SJSA1 (cell line): ENCODE measurements around the gene LDHAL6B. TPM values are rescaled to one million over a fixed set of nuclear protein-coding genes. Genes with fewer than 3 reads are reported as not detected.

Experiments used
- DNase-seq, 2 experiments: peaks; one replicate each; pipeline ENCODE4 v3.0.0-alpha.2; 2015 to 2020; ENCODE audit warnings: low spot score in 2 of 2, low read depth in 1 of 2
- H3K27ac ChIP-seq: fragments of 250-450 bp; sonication (Bioruptor Pico); 2 replicates; pipeline ENCODE4 v1.5.1; 2020; ENCODE audit warnings: mild to moderate bottlenecking, moderate library complexity
- H3K27me3 ChIP-seq: fragments of 250-450 bp; sonication (Bioruptor Pico); replicated peaks from 2 replicates; pipeline ENCODE4 v1.5.1; 2020; ENCODE audit warnings: mild to moderate bottlenecking, moderate library complexity
- H3K36me3 ChIP-seq: fragments of 250-450 bp; sonication (Bioruptor Pico); 2 replicates; pipeline ENCODE4 v1.5.1; 2020; ENCODE audit warnings: mild to moderate bottlenecking
- H3K4me1 ChIP-seq: fragments of 250-450 bp; sonication (Bioruptor Pico); replicated peaks from 2 replicates; pipeline ENCODE4 v1.6.1; 2021; ENCODE audit warnings: mild to moderate bottlenecking
- H3K4me3 ChIP-seq: fragments of 250-450 bp; sonication (Bioruptor Pico); 2 replicates; pipeline ENCODE4 v1.5.1; 2020; ENCODE audit warnings: mild to moderate bottlenecking
- H3K9me3 ChIP-seq: fragments of 250-450 bp; sonication (Bioruptor Pico); replicated peaks from 2 replicates; pipeline ENCODE4 v1.5.1; 2020; ENCODE audit warnings: mild to moderate bottlenecking
- total RNA-seq: library from RNA; depleted of rRNA; stranded (reverse); fragments of >200 nt; shearing (Covaris generic); gene quantifications from 2 replicates; pipeline ENCODE4 v1.2.3, GENCODE V29; 2014

Gene LDHAL6B
- total RNA-seq, 1 experiment from 2014 or later = not detected

DNA sequence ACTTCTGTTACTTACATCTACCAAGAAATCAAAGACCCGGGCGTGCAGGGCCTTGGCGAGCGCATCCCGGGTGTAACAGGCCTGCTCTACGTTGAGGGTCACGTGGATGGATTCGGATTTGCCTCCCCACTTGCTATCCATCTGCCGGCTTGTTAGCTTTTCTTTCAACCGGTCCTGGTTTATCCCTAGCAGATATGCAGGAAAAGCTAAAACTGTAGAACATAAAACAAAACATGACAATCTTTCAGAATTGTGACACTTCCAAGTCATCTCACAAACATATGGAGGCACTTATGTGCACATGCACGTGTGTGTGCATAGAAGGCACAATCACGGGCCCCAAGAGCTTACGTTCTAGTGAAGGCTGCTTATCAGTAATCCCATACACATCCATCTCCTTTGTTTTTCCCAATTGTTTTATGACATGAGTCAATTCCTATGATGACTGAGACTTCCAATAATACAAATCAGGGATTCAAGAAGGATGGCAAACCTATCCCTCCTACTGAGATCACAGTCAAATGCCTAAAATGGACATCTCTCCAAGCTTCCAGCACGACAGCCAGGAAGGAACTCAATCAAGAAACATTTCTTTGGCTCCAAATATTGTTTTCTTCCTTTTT, 11.3 kb downstream of the LDHAL6B start:
- no peak for DNase-seq
- no peaks in the 10 kb centered on the region for H3K9me3 ChIP-seq
- no peak overlapping the region for H3K4me3 ChIP-seq
- H3K4me1 ChIP-seq = peaks cover 18% of the 10 kb centered on the region
- peaks cover 64% of the 10 kb centered on the region for H3K36me3 ChIP-seq
- no peaks in the 10 kb centered on the region for H3K27me3 ChIP-seq
- H3K27ac ChIP-seq = no peak overlapping the region

GRCh38 chr15:59218710-59219109, 12.1 kb downstream of the LDHAL6B start:
- Histone ChIP-seq H3K27me3 (no peaks in the 10 kb centered on the region), H3K4me1 (peaks cover 19% of the 10 kb centered on the region), H3K9me3 (no peaks in the 10 kb centered on the region), H3K4me3 (no peak overlapping the region), H3K36me3 (peaks cover 67% of the 10 kb centered on the region), H3K27ac (no peak overlapping the region)
- DNase-seq = no peak

- no peaks in the 10 kb centered on the region for H3K9me3 ChIP-seq
- H3K36me3 ChIP-seq = peaks cover 63% of the 10 kb centered on the region
- H3K4me1 ChIP-seq = peaks cover 26% of the 10 kb centered on the region
- H3K27ac ChIP-seq = peak overlapping the region; percentile 77
- H3K27me3 ChIP-seq = no peaks in the 10 kb centered on the region
- H3K4me3 ChIP-seq = no peak overlapping the region
- DNase-seq = peak; percentile 62 to 82
Measured at GRCh38 chr15:59221511-59222505, 15.2 kb downstream of the LDHAL6B start.

- no peaks in the 10 kb centered on the region for H3K27me3 ChIP-seq
- peaks cover 36% of the 10 kb centered on the region for H3K4me1 ChIP-seq
- no peak overlapping the region for H3K4me3 ChIP-seq
- no peak for DNase-seq
- H3K9me3 ChIP-seq = no peaks in the 10 kb centered on the region; the same call in 1 of the 2 replicates
- peak overlapping the region; percentile 77 for H3K27ac ChIP-seq
- peaks cover 68% of the 10 kb centered on the region for H3K36me3 ChIP-seq
Measured at GRCh38 chr15:59222906-59223550, 16.4 kb downstream of the LDHAL6B start.

DNA sequence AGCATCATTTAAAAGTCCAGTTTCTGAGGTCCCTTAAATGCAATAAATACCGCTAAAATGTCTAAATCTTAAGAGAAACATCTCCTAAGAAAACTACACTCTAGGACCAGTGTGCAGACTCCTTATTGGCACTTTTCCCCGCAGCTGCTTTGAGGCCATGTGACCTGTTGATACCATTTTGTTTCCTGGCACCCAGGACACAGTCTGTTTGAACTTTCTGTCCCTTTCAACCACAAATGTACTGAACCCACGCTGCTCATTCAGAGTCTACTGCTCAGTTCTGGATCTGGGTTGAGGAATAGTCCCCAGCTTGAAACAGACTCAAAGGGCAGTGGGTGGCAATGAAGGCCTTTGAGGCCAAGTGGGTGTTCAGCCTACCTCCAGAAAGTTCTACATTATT, 17.1 kb downstream of the LDHAL6B start:
- H3K27me3 ChIP-seq = no peaks in the 10 kb centered on the region
- H3K9me3 ChIP-seq = no peaks in the 10 kb centered on the region; the same call in 1 of the 2 replicates
- peaks cover 36% of the 10 kb centered on the region for H3K4me1 ChIP-seq
- DNase-seq = no peak
- no peak overlapping the region for H3K27ac ChIP-seq
- H3K36me3 ChIP-seq = peaks cover 63% of the 10 kb centered on the region
- H3K4me3 ChIP-seq = no peak overlapping the region

DNA sequence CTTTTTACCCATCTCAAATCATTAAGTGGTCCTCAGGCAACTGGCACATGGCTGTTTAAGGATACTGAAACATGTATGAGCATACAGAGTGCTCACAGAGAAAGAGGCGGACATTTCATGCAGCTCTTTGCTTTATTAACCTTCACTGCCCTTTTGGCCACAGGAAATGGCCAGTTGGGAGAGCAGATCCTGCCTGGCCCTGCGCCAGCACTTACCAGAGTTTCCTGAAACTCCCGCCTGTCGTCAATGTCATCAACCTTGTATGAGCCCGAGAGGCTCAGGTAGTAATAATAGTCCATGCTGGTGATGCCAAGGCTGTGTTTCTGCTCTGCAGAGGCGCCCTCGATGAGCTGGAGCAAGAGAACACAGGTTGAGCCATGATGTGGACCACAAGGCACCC, 17.8 kb downstream of the LDHAL6B start:
- no peak for DNase-seq
- H3K27ac ChIP-seq = no peak overlapping the region
- no peaks in the 10 kb centered on the region for H3K27me3 ChIP-seq
- H3K36me3 ChIP-seq = peaks cover 61% of the 10 kb centered on the region
- peaks cover 36% of the 10 kb centered on the region for H3K4me1 ChIP-seq
- H3K4me3 ChIP-seq = no peak overlapping the region
- H3K9me3 ChIP-seq = no peaks in the 10 kb centered on the region; the same call in 1 of the 2 replicates

DNA sequence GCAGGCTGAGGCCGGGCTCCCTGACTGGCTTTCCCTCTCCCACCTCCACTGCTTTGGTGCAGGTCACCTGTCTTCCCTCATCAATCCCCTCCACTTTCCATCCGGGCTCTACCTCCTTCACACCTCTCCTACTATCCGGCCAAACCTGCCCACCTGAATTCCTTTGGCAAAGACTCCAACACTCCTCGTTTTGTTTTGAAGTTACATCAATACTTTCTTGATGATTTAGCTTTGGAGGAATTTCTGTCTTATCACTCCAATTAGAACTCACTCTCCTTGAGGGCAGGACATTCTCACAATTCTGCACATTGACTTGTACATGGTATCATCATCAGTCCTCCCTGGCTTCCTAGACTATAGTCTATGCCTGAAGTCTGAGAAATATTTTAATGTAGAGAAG, 20.4 kb downstream of the LDHAL6B start:
- no peaks in the 10 kb centered on the region for H3K27me3 ChIP-seq
- no peak overlapping the region for H3K4me3 ChIP-seq
- no peak for DNase-seq
- peaks cover 68% of the 10 kb centered on the region for H3K36me3 ChIP-seq
- no peaks in the 10 kb centered on the region; the same call in 1 of the 2 replicates for H3K9me3 ChIP-seq
- 0 out of 2 replicates have a peak overlapping the region, but pooled peaks have one; percentile 2 for H3K27ac ChIP-seq
- H3K4me1 ChIP-seq = peaks cover 32% of the 10 kb centered on the region

DNA sequence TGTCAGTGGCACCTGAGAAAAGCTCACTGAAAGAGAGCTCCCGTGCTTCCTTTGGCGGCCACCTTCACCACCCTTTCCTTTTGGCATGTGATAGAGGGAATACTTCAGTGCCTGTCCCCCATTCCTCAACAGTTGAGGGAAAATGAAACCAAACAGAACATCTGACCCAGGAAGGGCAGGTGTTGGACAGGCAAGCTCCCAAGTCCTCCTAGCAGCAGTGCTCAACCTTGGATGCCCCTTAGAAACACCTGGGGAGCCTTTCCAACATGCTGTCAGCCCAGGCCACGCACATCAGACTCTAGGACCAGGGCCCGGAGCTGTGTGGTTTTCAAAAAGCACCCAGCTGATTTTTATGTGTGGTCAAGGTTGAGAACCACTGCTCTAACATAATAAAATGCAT, 22.4 kb downstream of the LDHAL6B start:
- Histone ChIP-seq H3K9me3 (no peaks in the 10 kb centered on the region; the same call in 1 of the 2 replicates), H3K4me3 (no peak overlapping the region), H3K27ac (no peak overlapping the region), H3K36me3 (peaks cover 54% of the 10 kb centered on the region), H3K4me1 (peaks cover 35% of the 10 kb centered on the region), H3K27me3 (no peaks in the 10 kb centered on the region)
- DNase-seq = no peak

GRCh38 chr15:59229453-59229852, 22.8 kb downstream of the LDHAL6B start:
- Histone ChIP-seq H3K27me3 (no peaks in the 10 kb centered on the region), H3K27ac (no peak overlapping the region), H3K9me3 (no peaks in the 10 kb centered on the region; the same call in 1 of the 2 replicates), H3K4me3 (no peak overlapping the region), H3K36me3 (peaks cover 52% of the 10 kb centered on the region), H3K4me1 (peaks cover 32% of the 10 kb centered on the region)
- no peak for DNase-seq

DNA sequence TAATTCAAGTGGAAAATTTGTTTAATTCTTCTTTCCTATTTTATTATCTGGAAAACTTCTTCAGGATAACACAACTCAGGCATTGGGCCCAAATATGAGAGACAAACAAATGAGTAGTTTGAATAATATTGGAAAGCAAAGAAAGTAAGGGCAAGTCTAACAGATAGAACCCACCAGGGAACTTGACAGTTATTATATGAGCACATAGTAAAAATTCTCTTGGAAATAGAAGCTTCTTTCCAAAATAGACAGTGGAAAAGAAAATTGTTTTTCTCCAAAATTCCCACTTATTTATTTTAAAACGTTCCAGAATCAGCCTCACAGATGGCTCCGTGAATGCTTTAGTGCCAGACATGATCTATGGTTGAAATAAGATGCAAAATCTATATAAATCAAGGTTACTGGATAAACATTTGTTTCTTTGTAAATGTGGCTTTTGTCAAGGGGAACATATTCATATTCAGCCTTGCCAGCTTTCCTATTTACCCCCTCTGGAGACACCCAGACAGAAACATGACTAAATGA, 23.9 kb downstream of the LDHAL6B start:
- H3K4me3 ChIP-seq = no peak overlapping the region
- no peak overlapping the region for H3K27ac ChIP-seq
- DNase-seq = no peak
- H3K4me1 ChIP-seq = peaks cover 32% of the 10 kb centered on the region
- H3K27me3 ChIP-seq = no peaks in the 10 kb centered on the region
- peaks cover 49% of the 10 kb centered on the region for H3K36me3 ChIP-seq
- H3K9me3 ChIP-seq = no peaks in the 10 kb centered on the region; the same call in 1 of the 2 replicates

GRCh38 chr15:59232476-59232875, 25.8 kb downstream of the LDHAL6B start:
- H3K4me1 ChIP-seq = peaks cover 25% of the 10 kb centered on the region
- peak overlapping the region; percentile 96 for H3K27ac ChIP-seq
- no peaks in the 10 kb centered on the region for H3K27me3 ChIP-seq
- H3K36me3 ChIP-seq = peaks cover 33% of the 10 kb centered on the region
- no peak overlapping the region for H3K4me3 ChIP-seq
- DNase-seq = peak in 1 of 2 experiments; percentile 95
- no peaks in the 10 kb centered on the region; the same call in 1 of the 2 replicates for H3K9me3 ChIP-seq

DNA sequence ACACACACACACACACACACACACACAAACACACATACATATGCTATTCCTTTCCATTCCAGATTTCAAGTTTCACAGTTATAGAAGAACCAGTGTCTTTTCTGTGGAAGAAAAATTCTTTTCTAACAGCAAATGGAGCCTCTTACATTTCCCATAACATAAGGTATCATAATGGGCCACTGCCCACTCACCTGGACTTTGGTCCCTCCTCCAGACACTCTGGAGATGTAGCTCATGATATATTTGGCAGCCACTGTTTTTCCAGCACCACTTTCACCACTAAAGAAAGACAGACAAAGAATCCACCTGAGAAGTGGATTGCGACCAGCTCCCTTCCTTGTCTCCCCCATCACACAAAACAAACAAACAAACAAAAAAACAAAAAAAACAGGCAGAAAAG, 29.8 kb downstream of the LDHAL6B start:
- H3K27ac ChIP-seq = no peak overlapping the region
- H3K4me1 ChIP-seq = peaks cover 25% of the 10 kb centered on the region
- no peaks in the 10 kb centered on the region for H3K27me3 ChIP-seq
- no peak overlapping the region for H3K4me3 ChIP-seq
- no peak for DNase-seq
- peaks cover 19% of the 10 kb centered on the region for H3K36me3 ChIP-seq
- no peaks in the 10 kb centered on the region for H3K9me3 ChIP-seq

GRCh38 chr15:59237119-59237855, 30.6 kb downstream of the LDHAL6B start:
- Histone ChIP-seq H3K36me3 (peaks cover 13% of the 10 kb centered on the region; the same call in 1 of the 2 replicates), H3K27me3 (no peaks in the 10 kb centered on the region), H3K9me3 (no peaks in the 10 kb centered on the region), H3K4me1 (peaks cover 16% of the 10 kb centered on the region), H3K27ac (no peak overlapping the region), H3K4me3 (no peak overlapping the region)
- no peak for DNase-seq
